ENCODE data around the gene NCBP3.

NCBP3 gene

GRCh38 chr17:3861761-3862681, 16.0 kb upstream of the NCBP3 start:
- Histone ChIP-seq H2BK12ac (ENCODE audit: low read length in 2 of 2) (no peak overlapping the region), H3K4ac (ENCODE audit: low read depth in 1 of 2, low read length in 2 of 2) (no peak overlapping the region), H3K4me1 (ENCODE audit: control insufficient read depth, insufficient read depth, low read depth, low read length) (peaks cover 14% of the 10 kb centered on the region), H3K14ac (ENCODE audit: low read length in 2 of 2) (no peak overlapping the region), H3K4me3 (ENCODE audit: insufficient read depth in 1 of 2, low read depth in 1 of 2, low read length in 2 of 2) (no peak overlapping the region), H4K8ac (ENCODE audit: low read length) (no peak overlapping the region), H2AFZ (ENCODE audit: low read depth, low read length) (no peak overlapping the region), H2BK5ac (ENCODE audit: low read depth, low read length, poor library complexity, severe bottlenecking) (no peak overlapping the region), H3K9me3 (ENCODE audit: control insufficient read depth, low read length) (no peaks in the 10 kb centered on the region), H3K27me3 (ENCODE audit: control insufficient read depth in 1 of 2, insufficient read depth in 1 of 2, low read length in 2 of 2) (peaks cover 0 to 6% of the 10 kb centered on the region in 2 experiments), H3K36me3 (ENCODE audit: control insufficient read depth in 1 of 2, insufficient read depth in 2 of 2, low read depth in 1 of 2, low read length in 2 of 2) (peaks cover 22 to 34% of the 10 kb centered on the region in 2 experiments), H2BK15ac (ENCODE audit: low read depth, poor library complexity, severe bottlenecking) (no peak overlapping the region), H3K79me1 (replicated peaks; ENCODE audit: low read length, poor library complexity, severe bottlenecking) (no peaks in the 10 kb centered on the region), H2BK120ac (ENCODE audit: low read depth, low read length) (no peak overlapping the region), H3K27ac (ENCODE audit: low read length, poor library complexity, severe bottlenecking) (no peak overlapping the region), H4K91ac (ENCODE audit: low read length) (no peak overlapping the region), H3K4me2 (ENCODE audit: low read length, poor library complexity, severe bottlenecking) (no peak overlapping the region), H3K9ac (ENCODE audit: low read length) (no peak overlapping the region), H3K23ac (ENCODE audit: low read length in 2 of 2) (no peak overlapping the region), H3K18ac (ENCODE audit: low read depth in 1 of 2, low read length in 2 of 2) (no peak overlapping the region), H2AK5ac (ENCODE audit: low read length, severe bottlenecking) (no peak overlapping the region)
- DNase-seq: no peak
- WGBS: 94% methylated on average over 26 of the region's 28 CpGs

GRCh38 chr17:3860939-3861700, 15.1 kb upstream of the NCBP3 start:
- Histone ChIP-seq H4K8ac (ENCODE audit: low read length) (no peak overlapping the region), H3K79me1 (replicated peaks; ENCODE audit: low read length, poor library complexity, severe bottlenecking) (no peaks in the 10 kb centered on the region), H2BK12ac (ENCODE audit: low read length in 2 of 2) (no peak overlapping the region), H3K18ac (ENCODE audit: low read depth in 1 of 2, low read length in 2 of 2) (no peak overlapping the region), H3K23ac (ENCODE audit: low read length in 2 of 2) (no peak overlapping the region), H3K4ac (ENCODE audit: low read depth in 1 of 2, low read length in 2 of 2) (no peak overlapping the region), H3K9me3 (ENCODE audit: control insufficient read depth, low read length) (no peaks in the 10 kb centered on the region), H2AFZ (ENCODE audit: low read depth, low read length) (no peak overlapping the region), H3K4me3 (ENCODE audit: insufficient read depth in 1 of 2, low read depth in 1 of 2, low read length in 2 of 2) (no peak overlapping the region), H3K27ac (ENCODE audit: low read length, poor library complexity, severe bottlenecking) (no peak overlapping the region), H4K91ac (ENCODE audit: low read length) (no peak overlapping the region), H3K9ac (ENCODE audit: low read length) (no peak overlapping the region), H2AK5ac (ENCODE audit: low read length, severe bottlenecking) (no peak overlapping the region), H2BK120ac (ENCODE audit: low read depth, low read length) (no peak overlapping the region), H3K4me2 (ENCODE audit: low read length, poor library complexity, severe bottlenecking) (no peak overlapping the region), H2BK15ac (ENCODE audit: low read depth, poor library complexity, severe bottlenecking) (no peak overlapping the region), H3K14ac (ENCODE audit: low read length in 2 of 2) (no peak overlapping the region), H3K36me3 (ENCODE audit: control insufficient read depth in 1 of 2, insufficient read depth in 2 of 2, low read depth in 1 of 2, low read length in 2 of 2) (peaks cover 22 to 29% of the 10 kb centered on the region in 2 experiments), H3K27me3 (ENCODE audit: control insufficient read depth in 1 of 2, insufficient read depth in 1 of 2, low read length in 2 of 2) (peaks cover 0 to 9% of the 10 kb centered on the region in 2 experiments), H3K4me1 (ENCODE audit: control insufficient read depth, insufficient read depth, low read depth, low read length) (peaks cover 15% of the 10 kb centered on the region), H2BK5ac (ENCODE audit: low read depth, low read length, poor library complexity, severe bottlenecking) (no peak overlapping the region)
- 96% methylated on average over 30 of the region's 30 CpGs for WGBS
- DNase-seq: no peak

- Histone ChIP-seq H3K4me3 (ENCODE audit: insufficient read depth in 1 of 2, low read depth in 1 of 2, low read length in 2 of 2) (no peak overlapping the region), H3K27ac (ENCODE audit: low read length, poor library complexity, severe bottlenecking) (no peak overlapping the region), H2BK15ac (ENCODE audit: low read depth, poor library complexity, severe bottlenecking) (no peak overlapping the region), H3K14ac (ENCODE audit: low read length in 2 of 2) (no peak overlapping the region), H4K8ac (ENCODE audit: low read length) (no peak overlapping the region), H2AK5ac (ENCODE audit: low read length, severe bottlenecking) (no peak overlapping the region), H3K18ac (ENCODE audit: low read depth in 1 of 2, low read length in 2 of 2) (no peak overlapping the region), H3K79me1 (replicated peaks; ENCODE audit: low read length, poor library complexity, severe bottlenecking) (no peaks in the 10 kb centered on the region), H2BK5ac (ENCODE audit: low read depth, low read length, poor library complexity, severe bottlenecking) (no peak overlapping the region), H4K91ac (ENCODE audit: low read length) (no peak overlapping the region), H3K36me3 (ENCODE audit: control insufficient read depth in 1 of 2, insufficient read depth in 2 of 2, low read depth in 1 of 2, low read length in 2 of 2) (peaks cover 20 to 22% of the 10 kb centered on the region in 2 experiments), H3K4me2 (ENCODE audit: low read length, poor library complexity, severe bottlenecking) (no peak overlapping the region), H3K9ac (ENCODE audit: low read length) (no peak overlapping the region), H3K9me3 (ENCODE audit: control insufficient read depth, low read length) (no peaks in the 10 kb centered on the region), H3K27me3 (ENCODE audit: control insufficient read depth in 1 of 2, insufficient read depth in 1 of 2, low read length in 2 of 2) (peaks cover 0 to 9% of the 10 kb centered on the region in 2 experiments), H2BK12ac (ENCODE audit: low read length in 2 of 2) (no peak overlapping the region), H3K23ac (ENCODE audit: low read length in 2 of 2) (no peak overlapping the region), H3K4me1 (ENCODE audit: control insufficient read depth, insufficient read depth, low read depth, low read length) (peaks cover 6% of the 10 kb centered on the region), H2AFZ (ENCODE audit: low read depth, low read length) (no peak overlapping the region), H3K4ac (ENCODE audit: low read depth in 1 of 2, low read length in 2 of 2) (no peak overlapping the region), H2BK120ac (ENCODE audit: low read depth, low read length) (no peak overlapping the region)
- DNase-seq: no peak
- WGBS: 84% methylated on average over 8 of the region's 9 CpGs
Observed at GRCh38 chr17:3859940-3860339, 13.9 kb upstream of the NCBP3 start.
